Tibial artery (tissue), 4 donors: ENCODE data around the gene CD200R1.

Experiments
- DNase-seq, 2 donors: peaks; one replicate each; pipeline ENCODE4 v3.0.0-alpha.2; 2019
- H3K27ac ChIP-seq, 2 donors: fragments of 200-600 bp; sonication (generic) in 1 of 2; 1 replicate in 1 of 2; 2 replicates in 1 of 2; pipeline ENCODE4 v1.5.1; 2018 to 2019; ENCODE audit warnings: mild to moderate bottlenecking in 1 of 2
- H3K27me3 ChIP-seq, 2 donors: fragments of 200-600 bp; sonication (generic) in 1 of 2; one replicate each; pipeline versions ENCODE4 v1.5.1 to v1.6.0; 2016 to 2019
- H3K36me3 ChIP-seq, 3 donors: fragments of 200-600 bp; sonication (generic) in 2 of 3; one replicate each; pipeline ENCODE4 v1.5.1; 2016 to 2019; ENCODE audit warnings: mild to moderate bottlenecking in 2 of 3
- H3K4me1 ChIP-seq, 4 donors: fragments of 200-600 bp; sonication (generic) in 2 of 4; 1 replicate in 3 of 4; 2 replicates in 1 of 4; pipeline ENCODE4 v1.5.1; 2016 to 2019
- H3K4me3 ChIP-seq, 2 donors: fragments of 200-600 bp; sonication (generic) in 1 of 2; 1 replicate in 1 of 2; 2 replicates in 1 of 2; pipeline ENCODE4 v1.5.1; 2018 to 2019; ENCODE audit warnings: mild to moderate bottlenecking in 2 of 2
- H3K9me3 ChIP-seq, 3 donors: fragments of 200-600 bp; sonication (generic) in 1 of 3; one replicate each; pipeline ENCODE4 v1.5.1; 2016 to 2019
- CTCF ChIP-seq, 2 experiments: fragments of 200-600 bp in 1 of 2; fragments of 450-650 bp in 1 of 2; IDR thresholded peaks; one replicate each; pipeline ENCODE4 v1.5.1; 2017 to 2019; ENCODE audit warnings: antibody characterized with exemption in 2 of 2, mild to moderate bottlenecking in 1 of 2, moderate library complexity in 1 of 2
- intact Hi-C: fragments of 100-400 bp; cut with DNase I; formaldehyde crosslinking; loops from one replicate; pipeline ENCODE4 v1.15.0; 2023; ENCODE audit warnings: low total_unique reads

CD200R1 gene

GRCh38 chr3:112974894-112975293, at the start of gene CD200R1:
Gene CD200R1, minus strand, starts transcription at chr3:112975103. Its CDS starts 246 bp downstream, at chr3:112974857.
- H3K36me3 ChIP-seq, result no peaks in the 10 kb centered on the region
- no peak for TF ChIP-seq CTCF (IDR thresholded peaks at IDR 0.05)
- H3K4me3 ChIP-seq, result no peak within 1 kb of the TSS
- no peak within 1 kb of the TSS for H3K27ac ChIP-seq
- H3K27me3 ChIP-seq, result no peaks in the 10 kb centered on the region
- no peaks in the 10 kb centered on the region for H3K9me3 ChIP-seq
- DNase-seq, result no peak
- intact Hi-C loops, result no loop called here
- H3K4me1 ChIP-seq, result no peaks in the 10 kb centered on the region

- no peak for TF ChIP-seq CTCF (IDR thresholded peaks at IDR 0.05)
- peaks cover 0 to 25% (median 11%) of the 10 kb centered on the region in 4 donors for H3K4me1 ChIP-seq
- H3K9me3 ChIP-seq, result no peaks in the 10 kb centered on the region
- H3K27ac ChIP-seq, result no peak overlapping the region
- intact Hi-C loops, result no loop called here
- H3K36me3 ChIP-seq, result peaks cover 0 to 4% (median 0%) of the 10 kb centered on the region in 3 donors
- no peaks in the 10 kb centered on the region for H3K27me3 ChIP-seq
- DNase-seq, result no peak
- no peak overlapping the region for H3K4me3 ChIP-seq
Observed at GRCh38 chr3:113021471-113021870, 46.6 kb upstream of the CD200R1 start.

GRCh38 chr3:113019182-113020137, 44.6 kb upstream of the CD200R1 start:
- Histone ChIP-seq H3K27me3 (no peaks in the 10 kb centered on the region), H3K9me3 (no peaks in the 10 kb centered on the region), H3K36me3 (peaks cover 0 to 19% (median 4%) of the 10 kb centered on the region in 3 donors), H3K27ac (peak overlapping the region; percentile 88 to 92), H3K4me3 (peak overlapping the region; percentile 64 to 80), H3K4me1 (peaks cover 0 to 25% (median 11%) of the 10 kb centered on the region in 4 donors)
- peak; percentile 86 to 96 for DNase-seq
- intact Hi-C loops, result no loop called here
- no peak for TF ChIP-seq CTCF (IDR thresholded peaks at IDR 0.05)

- peak overlapping the region; percentile 88 to 92 for H3K27ac ChIP-seq
- peak overlapping the region; percentile 64 to 80 for H3K4me3 ChIP-seq
- intact Hi-C loops, result no loop called here
- peaks cover 0 to 25% (median 11%) of the 10 kb centered on the region in 4 donors for H3K4me1 ChIP-seq
- no peaks in the 10 kb centered on the region for H3K9me3 ChIP-seq
- no peak for DNase-seq
- peaks cover 0 to 27% (median 10%) of the 10 kb centered on the region in 3 donors for H3K36me3 ChIP-seq
- no peak for TF ChIP-seq CTCF (IDR thresholded peaks at IDR 0.05)
- H3K27me3 ChIP-seq, result no peaks in the 10 kb centered on the region
Observed at GRCh38 chr3:113018536-113019181, 43.8 kb upstream of the CD200R1 start.

- no peaks in the 10 kb centered on the region for H3K27me3 ChIP-seq
- no peak for DNase-seq
- peaks cover 0 to 19% (median 9%) of the 10 kb centered on the region in 4 donors for H3K4me1 ChIP-seq
- no peak overlapping the region for H3K27ac ChIP-seq
- H3K9me3 ChIP-seq, result no peaks in the 10 kb centered on the region
- TF ChIP-seq CTCF (IDR thresholded peaks at IDR 0.05), result no peak
- peaks cover 6 to 58% (median 33%) of the 10 kb centered on the region in 3 donors for H3K36me3 ChIP-seq
- no peak overlapping the region for H3K4me3 ChIP-seq
- intact Hi-C loops, result no loop called here
Observed at GRCh38 chr3:113013593-113013992, 38.7 kb upstream of the CD200R1 start.
